ENCODE results near the gene ATP6V0A1.

ATP6V0A1 gene

DNA sequence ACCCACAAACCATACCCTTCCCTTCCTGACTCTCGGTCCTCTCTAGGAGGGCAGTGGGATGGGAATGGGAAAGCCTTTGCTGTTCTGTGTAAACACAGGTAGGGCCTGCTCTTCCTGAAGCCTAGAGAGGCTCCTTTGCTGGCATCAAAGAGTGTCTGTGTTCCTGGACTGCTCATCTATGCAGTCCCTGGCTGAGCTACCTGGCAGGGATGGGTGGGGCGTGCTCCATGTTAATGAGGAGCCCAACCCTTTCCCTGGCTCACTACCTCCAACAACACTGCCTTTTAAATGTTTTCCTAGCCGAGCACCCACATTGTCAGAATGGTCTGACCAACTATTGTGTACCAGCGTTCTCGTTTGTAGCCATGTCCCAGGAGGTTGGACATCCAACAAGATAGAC is 50.7 kb downstream of the ATP6V0A1 start:
- H3K4me3 ChIP-seq (ENCODE audit: low read depth, low read length), result no peak overlapping the region
- TF ChIP-seq CTCF (IDR thresholded peaks at IDR 0.05; ENCODE audit: borderline replicate concordance, insufficient read depth, low read depth, low read length), result no peak

- no peak for TF ChIP-seq CTCF (IDR thresholded peaks at IDR 0.05; ENCODE audit: borderline replicate concordance, insufficient read depth, low read depth, low read length)
- H3K4me3 ChIP-seq (ENCODE audit: low read depth, low read length), result no peak overlapping the region
Measured at GRCh38 chr17:42509841-42510240, 51.2 kb downstream of the ATP6V0A1 start.

DNA sequence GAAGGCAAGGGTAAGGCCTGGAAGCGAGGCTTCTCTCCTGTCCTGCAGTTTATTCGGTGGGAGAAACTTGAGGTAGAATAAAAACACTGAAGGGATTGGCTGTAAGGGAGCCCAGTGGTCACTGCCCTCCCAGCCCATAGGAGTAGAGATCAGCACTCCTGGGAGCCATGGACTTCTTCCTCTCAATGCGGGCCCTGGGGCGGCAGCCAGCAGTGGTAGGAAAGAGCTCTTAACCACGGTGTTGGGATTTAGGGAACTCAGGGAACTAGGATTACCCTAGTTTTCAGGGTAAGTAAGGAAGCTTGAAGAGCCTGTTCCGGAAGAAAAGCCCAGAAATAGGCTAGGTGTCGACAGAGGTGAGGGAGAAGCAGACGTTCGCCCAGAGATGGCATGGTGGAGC is 53.6 kb downstream of the ATP6V0A1 start:
- no peak overlapping the region for H3K4me3 ChIP-seq (ENCODE audit: low read depth, low read length)
- TF ChIP-seq CTCF (IDR thresholded peaks at IDR 0.05; ENCODE audit: borderline replicate concordance, insufficient read depth, low read depth, low read length), result no peak

- TF ChIP-seq CTCF (IDR thresholded peaks at IDR 0.05; ENCODE audit: borderline replicate concordance, insufficient read depth, low read depth, low read length), result no peak
- no peak overlapping the region for H3K4me3 ChIP-seq (ENCODE audit: low read depth, low read length)
Measured at GRCh38 chr17:42512733-42513251, 54.1 kb downstream of the ATP6V0A1 start.

GRCh38 chr17:42513686-42514085 is 55.0 kb downstream of the ATP6V0A1 start:
- TF ChIP-seq CTCF (IDR thresholded peaks at IDR 0.05; ENCODE audit: borderline replicate concordance, insufficient read depth, low read depth, low read length), result no peak
- H3K4me3 ChIP-seq (ENCODE audit: low read depth, low read length), result no peak overlapping the region

GRCh38 chr17:42514279-42514678 is 55.6 kb downstream of the ATP6V0A1 start:
- H3K4me3 ChIP-seq (ENCODE audit: low read depth, low read length), result no peak overlapping the region
- TF ChIP-seq CTCF (IDR thresholded peaks at IDR 0.05; ENCODE audit: borderline replicate concordance, insufficient read depth, low read depth, low read length), result no peak

- H3K4me3 ChIP-seq (ENCODE audit: low read depth, low read length), result no peak overlapping the region
- TF ChIP-seq CTCF (IDR thresholded peaks at IDR 0.05; ENCODE audit: borderline replicate concordance, insufficient read depth, low read depth, low read length), result no peak
Measured at GRCh38 chr17:42514867-42515266, 56.2 kb downstream of the ATP6V0A1 start.
